Measurements from ENCODE around the gene ZNF385C. TPM values are rescaled to one million over a fixed set of nuclear protein-coding genes. Genes with fewer than 3 reads are reported as not detected.

ZNF385C gene
- total RNA-seq, 1 experiment from 2014 or later = 1.1 TPM

GRCh38 chr17:42058063-42058462, 40.2 kb downstream of the ZNF385C start (continued):
- TF ChIP-seq TCF7L2 (IDR thresholded peaks at IDR 0.05; ENCODE audit: borderline replicate concordance, extremely low read depth, insufficient read depth, insufficient read length) (no peak), EZH2 (IDR thresholded peaks at IDR 0.05) (no peak), ZFX (IDR thresholded peaks at IDR 0.05) (no peak), YY1 (IDR thresholded peaks at IDR 0.05; ENCODE audit: extremely low read depth, insufficient replicate concordance, low read depth, low read length) (no peak)

- Histone ChIP-seq H3K9me2 (ENCODE audit: insufficient read depth) (no peaks in the 10 kb centered on the region), H3K4me3 (replicated peaks in 1 of 2; ENCODE audit: low read depth in 1 of 2, low read length in 2 of 2) (no peak overlapping the region), H2AFZ (ENCODE audit: low read depth, low read length, poor library complexity, severe bottlenecking) (no peak overlapping the region), H3K4me1 (ENCODE audit: control insufficient read depth in 1 of 2, insufficient read depth in 2 of 2, low read length in 2 of 2) (peaks cover 12 to 19% of the 10 kb centered on the region in 2 experiments), H3K79me2 (ENCODE audit: insufficient read depth, low read length) (no peaks in the 10 kb centered on the region), H3K9ac (ENCODE audit: low read length) (no peak overlapping the region), H3K9me3 (ENCODE audit: control insufficient read depth in 1 of 2, insufficient read depth in 1 of 2, low read depth in 1 of 2, low read length in 2 of 2) (no peaks in the 10 kb centered on the region), H3K4me2 (ENCODE audit: low read length) (no peak overlapping the region), H3K27me3 (ENCODE audit: insufficient read depth, low read length) (peaks cover 11% of the 10 kb centered on the region; the same call in 1 of the 2 replicates), H3K27ac (ENCODE audit: low read depth, low read length) (no peak overlapping the region), H4K20me1 (ENCODE audit: insufficient read depth) (no peaks in the 10 kb centered on the region), H3K36me3 (ENCODE audit: control insufficient read depth in 1 of 2, insufficient read depth in 2 of 2, low read length in 2 of 2) (no peaks in the 10 kb centered on the region)
- ATAC-seq (no peak), DNase-seq (ENCODE audit: low read depth, low spot score) (no peak)
- no TSS peak for BruUV-seq (replicated peaks)
- TF ChIP-seq CTCF (IDR thresholded peaks at IDR 0.05 in 2 of 3, conservative IDR thresholded peaks at IDR 0.05 in 1 of 3; ENCODE audit: borderline replicate concordance in 1 of 3, insufficient read depth in 1 of 3, low read depth in 2 of 3, low read length in 2 of 3) (no peak), ZBTB33 (IDR thresholded peaks at IDR 0.05; ENCODE audit: extremely low read depth, insufficient replicate concordance, low read length) (no peak), TCF7L2 (IDR thresholded peaks at IDR 0.05; ENCODE audit: borderline replicate concordance, extremely low read depth, insufficient read depth, insufficient read length) (no peak), SP1 (IDR thresholded peaks at IDR 0.05; ENCODE audit: low read depth) (no peak), FOSL1 (IDR thresholded peaks at IDR 0.05; ENCODE audit: low read depth) (no peak), SIN3A (IDR thresholded peaks at IDR 0.05; ENCODE audit: low read depth) (no peak), RAD21 (IDR thresholded peaks at IDR 0.05; ENCODE audit: low read depth) (no peak), ATF3 (IDR thresholded peaks at IDR 0.05) (no peak), CBX3 (IDR thresholded peaks at IDR 0.05; ENCODE audit: low read depth) (no peak), MAX (IDR thresholded peaks at IDR 0.05) (no peak)
- CTCF ChIA-PET = interaction anchor here (1.4 kb wide), 1 partner anchor 9 kb away, joined by 4 read pairs; no protein-coding TSS in a partner anchor
- RAD21 ChIA-PET (ENCODE audit: low non-redundant PET in 1 of 2, low total read pairs in 2 of 2, uncharacterized antibody in 2 of 2, unreplicated experiment in 2 of 2) = no interaction called here
- POLR2A ChIA-PET = no interaction called here
- intact Hi-C loops (cut with micrococcal nuclease) = no loop called here
Observed at GRCh38 chr17:42056635-42057034, 41.6 kb downstream of the ZNF385C start.
